ENCODE results near the gene FUOM. TPM values are rescaled to one million over a fixed set of nuclear protein-coding genes. Genes with fewer than 3 reads are reported as not detected.

Gene FUOM
- total and polyA plus RNA-seq, 9 donors: 5.6 to 12.1 (median 8.0) TPM

DNA sequence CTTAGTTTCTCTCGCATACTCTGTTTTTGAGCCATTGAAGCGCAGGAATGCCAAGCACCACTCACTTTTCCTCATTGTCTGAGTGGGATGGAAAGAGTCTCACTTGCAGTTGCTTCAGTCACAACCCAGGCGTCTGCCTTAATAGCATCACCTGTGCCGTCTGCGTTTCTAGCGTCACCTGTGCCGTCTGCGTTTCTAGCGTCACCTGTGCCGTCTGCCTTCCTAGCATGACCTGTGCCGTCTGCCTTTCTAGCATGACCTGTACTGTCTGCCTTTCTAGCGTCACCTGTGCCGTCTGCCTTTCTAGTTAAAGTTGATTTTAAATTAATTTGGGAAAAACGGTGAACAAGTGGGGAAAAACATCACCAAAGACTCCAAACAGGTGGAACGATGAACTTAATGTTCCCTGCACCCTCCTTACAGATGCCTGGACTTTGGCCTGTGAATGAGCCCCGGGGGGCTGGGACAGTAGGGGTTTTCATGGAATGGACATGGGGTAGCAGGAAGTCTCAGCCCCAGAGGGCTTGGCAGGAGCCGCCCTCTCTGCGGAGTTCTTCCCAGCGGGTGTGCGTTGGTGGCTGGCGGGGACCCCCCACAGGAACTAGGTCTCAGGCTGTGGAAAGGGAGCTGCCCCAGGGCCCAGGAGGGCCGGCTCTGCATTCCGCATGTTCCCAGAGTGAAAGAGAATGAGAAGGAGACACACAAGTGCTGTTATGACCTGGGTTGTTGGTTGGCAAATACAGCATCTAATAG is 45.6 kb downstream of the FUOM start:
- no peaks in the 10 kb centered on the region for H3K27me3 ChIP-seq (ENCODE audit: control insufficient read depth, insufficient read depth, low read length)
- no peak overlapping the region for H3K27ac ChIP-seq (ENCODE audit: low read length)
- H3K4me3 ChIP-seq (ENCODE audit: low read length): no peak overlapping the region
- no peak for DNase-seq
- no peaks in the 10 kb centered on the region for H3K9me3 ChIP-seq (replicated peaks; ENCODE audit: control insufficient read depth, low read depth, low read length)
- H3K36me3 ChIP-seq (ENCODE audit: control insufficient read depth, insufficient read depth, low read length): peaks cover 27% of the 10 kb centered on the region
- peaks cover 11% of the 10 kb centered on the region for H3K4me1 ChIP-seq (ENCODE audit: control insufficient read depth, insufficient read depth, low read length)
- WGBS (ENCODE audit: insufficient coverage): 93% methylated on average over 16 of the region's 23 CpGs

DNA sequence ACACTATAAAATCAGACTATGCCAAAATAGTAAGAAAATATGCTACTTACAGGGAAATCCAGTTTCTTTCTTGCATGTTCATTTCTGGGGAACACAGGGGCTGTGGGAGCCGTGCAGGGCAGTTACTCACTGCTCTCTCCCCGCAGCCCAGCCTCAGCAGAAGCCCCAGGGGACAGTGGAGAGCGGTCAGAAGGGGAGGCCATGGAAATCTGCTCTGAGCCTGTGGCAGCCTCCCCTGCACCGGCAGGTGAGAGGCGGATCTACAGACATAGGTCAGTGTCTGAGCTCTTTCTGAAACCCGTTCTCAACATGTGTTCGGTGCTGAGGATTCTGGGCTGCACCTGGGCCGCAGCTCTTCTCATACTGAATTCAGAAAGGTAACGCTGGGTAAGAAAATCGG is 46.2 kb downstream of the FUOM start:
- 83% methylated on average over 10 of the region's 10 CpGs for WGBS (ENCODE audit: insufficient coverage)

GRCh38 chr10:133310789-133311188 is 47.0 kb downstream of the FUOM start:
- 81% methylated on average over 3 of the region's 8 CpGs for WGBS (ENCODE audit: insufficient coverage)
- DNase-seq: no peak
- H3K27me3 ChIP-seq (ENCODE audit: control insufficient read depth, insufficient read depth, low read length): no peaks in the 10 kb centered on the region
- H3K36me3 ChIP-seq (ENCODE audit: control insufficient read depth, insufficient read depth, low read length): peaks cover 27% of the 10 kb centered on the region
- no peak overlapping the region for H3K4me3 ChIP-seq (ENCODE audit: low read length)
- H3K27ac ChIP-seq (ENCODE audit: low read length): no peak overlapping the region
- peaks cover 16% of the 10 kb centered on the region for H3K4me1 ChIP-seq (ENCODE audit: control insufficient read depth, insufficient read depth, low read length)
- H3K9me3 ChIP-seq (replicated peaks; ENCODE audit: control insufficient read depth, low read depth, low read length): no peaks in the 10 kb centered on the region

More for the DNA sequence above, 46.2 kb downstream of the FUOM start:
- Histone ChIP-seq H3K4me1 (ENCODE audit: control insufficient read depth, insufficient read depth, low read length) (peaks cover 16% of the 10 kb centered on the region), H3K36me3 (ENCODE audit: control insufficient read depth, insufficient read depth, low read length) (peaks cover 27% of the 10 kb centered on the region), H3K4me3 (ENCODE audit: low read length) (no peak overlapping the region), H3K9me3 (replicated peaks; ENCODE audit: control insufficient read depth, low read depth, low read length) (no peaks in the 10 kb centered on the region), H3K27ac (ENCODE audit: low read length) (no peak overlapping the region), H3K27me3 (ENCODE audit: control insufficient read depth, insufficient read depth, low read length) (no peaks in the 10 kb centered on the region)
- DNase-seq: no peak

DNA sequence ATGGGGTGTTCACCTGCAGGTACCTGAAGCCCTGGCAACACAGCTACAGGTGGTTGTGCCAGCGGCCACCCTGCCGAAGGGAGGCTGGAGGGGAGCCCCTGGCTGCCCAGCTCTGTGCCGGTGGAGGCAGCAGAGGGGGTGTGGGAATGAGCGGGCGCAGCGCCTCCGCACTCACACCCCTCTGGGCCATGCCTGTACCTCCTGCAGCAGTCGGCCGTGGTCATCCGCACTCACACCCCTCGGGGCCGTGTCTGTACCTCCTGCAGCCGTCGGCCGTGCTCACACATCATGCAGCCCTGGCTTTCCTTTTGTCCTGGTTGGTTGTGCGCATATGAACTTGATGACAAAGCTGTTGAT is 47.4 kb downstream of the FUOM start:
- Histone ChIP-seq H3K27me3 (ENCODE audit: control insufficient read depth, insufficient read depth, low read length) (no peaks in the 10 kb centered on the region), H3K27ac (ENCODE audit: low read length) (no peak overlapping the region), H3K9me3 (replicated peaks; ENCODE audit: control insufficient read depth, low read depth, low read length) (no peaks in the 10 kb centered on the region), H3K4me3 (ENCODE audit: low read length) (no peak overlapping the region), H3K36me3 (ENCODE audit: control insufficient read depth, insufficient read depth, low read length) (peaks cover 31% of the 10 kb centered on the region), H3K4me1 (ENCODE audit: control insufficient read depth, insufficient read depth, low read length) (peaks cover 16% of the 10 kb centered on the region)
- WGBS (ENCODE audit: insufficient coverage): 98% methylated on average over 14 of the region's 16 CpGs
- no peak for DNase-seq

DNA sequence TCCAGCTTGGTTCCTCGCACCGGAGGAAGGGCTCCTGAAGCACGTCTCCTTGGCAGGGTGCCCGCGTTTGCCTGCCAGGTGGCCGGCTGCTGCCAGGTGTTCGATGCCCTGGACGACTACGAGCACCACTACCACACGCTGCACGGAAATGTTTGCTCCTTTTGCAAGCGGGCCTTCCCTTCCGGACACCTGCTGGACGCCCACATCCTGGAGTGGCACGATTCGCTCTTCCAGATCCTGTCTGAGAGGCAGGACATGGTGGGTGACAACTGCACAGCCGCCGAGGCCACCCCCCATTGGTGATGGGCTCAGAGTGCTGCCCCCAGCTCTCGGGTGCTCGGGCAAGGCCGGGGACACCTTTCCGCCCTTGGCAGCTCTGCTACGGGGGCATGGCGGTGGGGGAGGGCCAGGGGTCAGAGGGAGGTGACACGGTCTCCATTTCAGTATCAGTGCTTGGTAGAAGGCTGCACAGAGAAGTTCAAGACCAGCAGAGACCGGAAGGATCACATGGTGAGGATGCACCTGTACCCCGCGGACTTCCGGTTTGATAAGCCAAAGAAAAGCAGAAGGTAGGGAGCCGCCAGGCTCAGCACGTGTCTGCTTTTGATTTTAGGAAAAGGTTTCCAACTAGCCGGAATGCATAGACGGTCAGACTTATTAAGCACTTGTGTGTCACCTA is 48.0 kb downstream of the FUOM start:
- Histone ChIP-seq H3K4me3 (ENCODE audit: low read length) (no peak overlapping the region), H3K4me1 (ENCODE audit: control insufficient read depth, insufficient read depth, low read length) (peaks cover 16% of the 10 kb centered on the region), H3K27ac (ENCODE audit: low read length) (no peak overlapping the region), H3K27me3 (ENCODE audit: control insufficient read depth, insufficient read depth, low read length) (no peaks in the 10 kb centered on the region), H3K36me3 (ENCODE audit: control insufficient read depth, insufficient read depth, low read length) (peaks cover 31% of the 10 kb centered on the region), H3K9me3 (replicated peaks; ENCODE audit: control insufficient read depth, low read depth, low read length) (no peaks in the 10 kb centered on the region)
- 90% methylated on average over 33 of the region's 33 CpGs for WGBS (ENCODE audit: insufficient coverage)
- DNase-seq: no peak

DNA sequence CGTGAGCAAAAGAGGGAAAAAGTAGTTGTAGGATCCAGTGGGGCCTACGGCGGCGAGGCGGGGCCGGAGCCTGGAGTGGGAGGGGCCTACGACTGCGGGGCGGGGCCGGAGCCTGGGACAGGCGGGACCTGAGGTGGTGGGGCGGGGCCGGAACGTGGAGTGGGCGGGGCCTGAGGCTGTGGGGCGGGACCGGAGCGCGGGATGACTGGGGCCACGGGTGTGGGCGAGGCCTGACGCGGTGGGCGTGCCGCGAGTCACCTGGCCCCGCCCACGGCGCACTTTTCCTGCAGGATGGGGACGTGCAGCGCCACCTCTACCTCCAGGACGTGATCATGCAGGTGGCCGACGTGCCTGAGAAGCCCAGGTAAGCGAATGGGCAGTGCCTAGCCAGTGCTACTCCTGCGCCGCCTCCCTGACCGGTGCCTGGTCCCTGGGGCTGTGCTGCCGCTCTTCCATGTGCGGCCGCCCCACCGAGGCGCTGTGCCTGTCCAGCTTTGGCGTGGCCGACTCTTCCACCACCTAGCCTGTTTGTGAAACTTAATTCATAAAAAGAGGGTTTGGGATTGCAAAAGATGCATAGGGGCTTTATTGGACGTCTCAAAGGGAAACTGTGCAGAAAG is 48.6 kb downstream of the FUOM start:
- no peaks in the 10 kb centered on the region for H3K9me3 ChIP-seq (replicated peaks; ENCODE audit: control insufficient read depth, low read depth, low read length)
- peaks cover 16% of the 10 kb centered on the region for H3K4me1 ChIP-seq (ENCODE audit: control insufficient read depth, insufficient read depth, low read length)
- H3K36me3 ChIP-seq (ENCODE audit: control insufficient read depth, insufficient read depth, low read length): peaks cover 31% of the 10 kb centered on the region
- no peaks in the 10 kb centered on the region for H3K27me3 ChIP-seq (ENCODE audit: control insufficient read depth, insufficient read depth, low read length)
- peak; percentile 91 for DNase-seq
- peak overlapping the region; percentile 75 for H3K4me3 ChIP-seq (ENCODE audit: low read length)
- WGBS (ENCODE audit: insufficient coverage): 13% methylated on average over 37 of the region's 46 CpGs
- peak overlapping the region; percentile 88 for H3K27ac ChIP-seq (ENCODE audit: low read length)

- Histone ChIP-seq H3K27ac (ENCODE audit: low read length) (peak within 1 kb of the TSS; percentile 88), H3K4me1 (ENCODE audit: control insufficient read depth, insufficient read depth, low read length) (peaks cover 16% of the 10 kb centered on the region), H3K36me3 (ENCODE audit: control insufficient read depth, insufficient read depth, low read length) (peaks cover 37% of the 10 kb centered on the region), H3K4me3 (ENCODE audit: low read length) (peak within 1 kb of the TSS; percentile 75), H3K9me3 (replicated peaks; ENCODE audit: control insufficient read depth, low read depth, low read length) (no peaks in the 10 kb centered on the region), H3K27me3 (ENCODE audit: control insufficient read depth, insufficient read depth, low read length) (no peaks in the 10 kb centered on the region)
- DNase-seq: peak; percentile 94
- WGBS (ENCODE audit: insufficient coverage): under 1% methylated on average over 70 of the region's 89 CpGs
Measured at GRCh38 chr10:133308421-133309099, 49.3 kb downstream of the FUOM start, which contains the start of the genes TUBGCP2 and ZNF511. TSS of gene TUBGCP2 (minus strand) at chr10:133308872. CDS start at chr10:133302941, 5,931 bp downstream. TSS of gene ZNF511 (plus strand) at chr10:133308914. CDS start at chr10:133308944, 30 bp downstream.

GRCh38 chr10:133307776-133308420 is 49.9 kb downstream of the FUOM start:
- WGBS (ENCODE audit: insufficient coverage): 1% methylated on average over 17 of the region's 25 CpGs
- peak; percentile 64 for DNase-seq
- H3K36me3 ChIP-seq (ENCODE audit: control insufficient read depth, insufficient read depth, low read length): peaks cover 42% of the 10 kb centered on the region
- peak overlapping the region; percentile 76 for H3K27ac ChIP-seq (ENCODE audit: low read length)
- peak overlapping the region; percentile 75 for H3K4me3 ChIP-seq (ENCODE audit: low read length)
- peaks cover 16% of the 10 kb centered on the region for H3K4me1 ChIP-seq (ENCODE audit: control insufficient read depth, insufficient read depth, low read length)
- H3K9me3 ChIP-seq (replicated peaks; ENCODE audit: control insufficient read depth, low read depth, low read length): no peaks in the 10 kb centered on the region
- no peaks in the 10 kb centered on the region for H3K27me3 ChIP-seq (ENCODE audit: control insufficient read depth, insufficient read depth, low read length)

- no peak overlapping the region for H3K4me3 ChIP-seq (ENCODE audit: low read length)
- H3K27ac ChIP-seq (ENCODE audit: low read length): no peak overlapping the region
- no peaks in the 10 kb centered on the region for H3K9me3 ChIP-seq (replicated peaks; ENCODE audit: control insufficient read depth, low read depth, low read length)
- DNase-seq: no peak
- H3K27me3 ChIP-seq (ENCODE audit: control insufficient read depth, insufficient read depth, low read length): no peaks in the 10 kb centered on the region
- peaks cover 41% of the 10 kb centered on the region for H3K36me3 ChIP-seq (ENCODE audit: control insufficient read depth, insufficient read depth, low read length)
- H3K4me1 ChIP-seq (ENCODE audit: control insufficient read depth, insufficient read depth, low read length): peaks cover 16% of the 10 kb centered on the region
- 83% methylated on average over 11 of the region's 17 CpGs for WGBS (ENCODE audit: insufficient coverage)
Measured at GRCh38 chr10:133306941-133307379, 50.9 kb downstream of the FUOM start.
